Loucy (cell line): ENCODE results near the gene PDE8B.

Source experiments
- H2AFZ ChIP-seq: fragments of 200-600 bp; sonication (generic); 2 replicates; pipeline ENCODE4 v1.6.0; 2016; ENCODE audit warnings: antibody characterized with exemption, mild to moderate bottlenecking, low read length, moderate library complexity
- H3F3A ChIP-seq: fragments of 200-600 bp; 2 replicates; pipeline ENCODE4 v1.6.0; 2016; ENCODE audit warnings: antibody characterized with exemption, low read depth, mild to moderate bottlenecking
- H3K27me3 ChIP-seq: fragments of 200-600 bp; sonication (generic); 2 replicates; pipeline ENCODE4 v1.6.1; 2014; ENCODE audit warnings: low read length, mild to moderate bottlenecking; ENCODE audit not compliant: insufficient read depth, poor library complexity, severe bottlenecking
- H3K36me3 ChIP-seq: fragments of 200-600 bp; sonication (generic); 2 replicates; pipeline ENCODE4 v1.6.1; 2016; ENCODE audit warnings: low read length; ENCODE audit not compliant: insufficient read depth
- H3K4me1 ChIP-seq: fragments of 200-600 bp; sonication (generic); 2 replicates; pipeline ENCODE4 v1.5.1; 2014; ENCODE audit warnings: low read length, mild to moderate bottlenecking; ENCODE audit not compliant: insufficient read depth, poor library complexity, severe bottlenecking
- H3K4me2 ChIP-seq: fragments of 200-600 bp; sonication (generic); 2 replicates; pipeline ENCODE4 v1.6.0; 2014; ENCODE audit warnings: antibody characterized with exemption, low read length, low read depth, mild to moderate bottlenecking; ENCODE audit not compliant: poor library complexity, severe bottlenecking
- H3K4me3 ChIP-seq: fragments of 200-600 bp; sonication (generic); 2 replicates; pipeline ENCODE4 v1.5.1; 2014; ENCODE audit warnings: low read length, mild to moderate bottlenecking, mixed read lengths; ENCODE audit not compliant: poor library complexity, severe bottlenecking
- H3K79me2 ChIP-seq: fragments of 200-600 bp; sonication (generic); 2 replicates; pipeline ENCODE4 v1.6.1; 2014; ENCODE audit warnings: low read length; ENCODE audit not compliant: insufficient read depth
- H3K9ac ChIP-seq: fragments of 200-600 bp; sonication (generic); 2 replicates; pipeline ENCODE4 v1.6.0; 2014; ENCODE audit warnings: mild to moderate bottlenecking, low read depth, low read length, moderate library complexity; ENCODE audit not compliant: poor library complexity, severe bottlenecking
- H3K9me2 ChIP-seq: fragments of 200-600 bp; sonication (generic); replicated peaks from 2 replicates; pipeline ENCODE4 v1.6.1; 2016; ENCODE audit warnings: low read depth, low read length, mixed read lengths
- H3K9me3 ChIP-seq: fragments of 200-600 bp; sonication (generic); 2 replicates; pipeline ENCODE4 v1.6.1; 2014; ENCODE audit warnings: mild to moderate bottlenecking, antibody characterized with exemption, low read length, low read depth; ENCODE audit not compliant: insufficient read depth
- H4K20me1 ChIP-seq: fragments of 200-600 bp; sonication (generic); 2 replicates; pipeline ENCODE4 v1.6.0; 2014; ENCODE audit warnings: antibody characterized with exemption, low read length, mild to moderate bottlenecking; ENCODE audit not compliant: insufficient read depth, poor library complexity, severe bottlenecking
- EZH2phosphoT487 ChIP-seq: fragments of 200-600 bp; IDR thresholded peaks from 2 replicates; pipeline ENCODE4 v1.6.1; 2018; ENCODE audit warnings: antibody characterized with exemption, mild to moderate bottlenecking, moderate library complexity, borderline replicate concordance
- TF ChIP-seq, protein P1 (sequence below): fragments of 200-600 bp; sonication (generic); conservative IDR thresholded peaks from 2 replicates; pipeline ENCODE4 v1.5.1; 2014; ENCODE audit warnings: mild to moderate bottlenecking, antibody characterized with exemption, low read length

PDE8B gene

DNA sequence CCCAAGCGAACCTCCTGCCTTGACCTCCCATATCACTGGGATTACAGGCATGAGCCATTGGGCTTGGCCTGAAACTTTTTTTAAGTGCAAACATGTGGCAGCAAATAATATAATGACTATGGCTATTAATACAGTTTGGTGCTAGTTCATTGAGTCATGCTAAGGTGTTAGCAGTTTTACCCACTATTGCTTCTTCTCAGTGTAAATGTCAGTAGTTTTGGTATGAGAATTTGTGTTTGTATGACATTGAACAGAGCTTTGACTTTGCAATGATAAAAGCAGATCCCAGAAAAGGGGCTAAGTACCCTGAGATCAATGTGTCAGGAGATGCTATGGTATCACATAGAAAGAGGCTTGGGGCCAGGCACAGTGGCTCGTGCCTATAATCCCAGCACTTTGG is 214.4 kb downstream of the PDE8B start:
- Histone ChIP-seq H3K27me3 (peaks cover 6% of the 10 kb centered on the region), H3K4me2 (no peak overlapping the region), H3K9ac (no peak overlapping the region), H3K9me2 (no peaks in the 10 kb centered on the region), H4K20me1 (no peaks in the 10 kb centered on the region), H2AFZ (no peak overlapping the region), H3K4me1 (no peaks in the 10 kb centered on the region), H3K36me3 (no peaks in the 10 kb centered on the region), H3K9me3 (no peaks in the 10 kb centered on the region), H3K4me3 (no peak overlapping the region), H3F3A (no peaks in the 10 kb centered on the region), H3K79me2 (no peaks in the 10 kb centered on the region)
- TF ChIP-seq EZH2phosphoT487 = no peak
- TF ChIP-seq, protein P1, sequence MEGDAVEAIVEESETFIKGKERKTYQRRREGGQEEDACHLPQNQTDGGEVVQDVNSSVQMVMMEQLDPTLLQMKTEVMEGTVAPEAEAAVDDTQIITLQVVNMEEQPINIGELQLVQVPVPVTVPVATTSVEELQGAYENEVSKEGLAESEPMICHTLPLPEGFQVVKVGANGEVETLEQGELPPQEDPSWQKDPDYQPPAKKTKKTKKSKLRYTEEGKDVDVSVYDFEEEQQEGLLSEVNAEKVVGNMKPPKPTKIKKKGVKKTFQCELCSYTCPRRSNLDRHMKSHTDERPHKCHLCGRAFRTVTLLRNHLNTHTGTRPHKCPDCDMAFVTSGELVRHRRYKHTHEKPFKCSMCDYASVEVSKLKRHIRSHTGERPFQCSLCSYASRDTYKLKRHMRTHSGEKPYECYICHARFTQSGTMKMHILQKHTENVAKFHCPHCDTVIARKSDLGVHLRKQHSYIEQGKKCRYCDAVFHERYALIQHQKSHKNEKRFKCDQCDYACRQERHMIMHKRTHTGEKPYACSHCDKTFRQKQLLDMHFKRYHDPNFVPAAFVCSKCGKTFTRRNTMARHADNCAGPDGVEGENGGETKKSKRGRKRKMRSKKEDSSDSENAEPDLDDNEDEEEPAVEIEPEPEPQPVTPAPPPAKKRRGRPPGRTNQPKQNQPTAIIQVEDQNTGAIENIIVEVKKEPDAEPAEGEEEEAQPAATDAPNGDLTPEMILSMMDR = no peak

DNA sequence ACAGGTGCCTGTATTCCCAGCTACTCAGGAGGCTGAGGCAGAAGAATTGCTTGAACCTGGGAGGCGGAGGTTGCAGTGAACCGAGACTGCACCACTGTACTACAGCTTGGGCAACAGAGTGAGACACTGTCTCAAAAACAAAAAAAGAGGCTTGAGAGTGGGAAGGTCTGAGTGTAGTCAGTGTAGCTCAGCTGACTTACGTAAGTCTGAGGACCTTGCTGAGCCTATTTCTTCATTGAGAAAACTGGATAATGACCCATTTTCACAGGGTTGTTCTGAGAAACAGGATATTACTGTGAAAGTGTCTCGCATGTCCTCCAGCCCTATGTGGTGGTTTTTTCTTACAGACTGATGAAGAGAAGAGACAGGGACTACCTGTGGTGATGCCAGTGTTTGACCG is 214.9 kb downstream of the PDE8B start:
- Histone ChIP-seq H3K4me2 (no peak overlapping the region), H3K9ac (no peak overlapping the region), H4K20me1 (no peaks in the 10 kb centered on the region), H3K9me2 (no peaks in the 10 kb centered on the region), H3F3A (no peaks in the 10 kb centered on the region), H3K4me1 (no peaks in the 10 kb centered on the region), H3K36me3 (no peaks in the 10 kb centered on the region), H3K27me3 (peaks cover 10% of the 10 kb centered on the region), H3K4me3 (no peak overlapping the region), H3K79me2 (no peaks in the 10 kb centered on the region), H2AFZ (no peak overlapping the region), H3K9me3 (no peaks in the 10 kb centered on the region)
- no peak for TF ChIP-seq EZH2phosphoT487
- TF ChIP-seq, protein P1 = no peak

DNA sequence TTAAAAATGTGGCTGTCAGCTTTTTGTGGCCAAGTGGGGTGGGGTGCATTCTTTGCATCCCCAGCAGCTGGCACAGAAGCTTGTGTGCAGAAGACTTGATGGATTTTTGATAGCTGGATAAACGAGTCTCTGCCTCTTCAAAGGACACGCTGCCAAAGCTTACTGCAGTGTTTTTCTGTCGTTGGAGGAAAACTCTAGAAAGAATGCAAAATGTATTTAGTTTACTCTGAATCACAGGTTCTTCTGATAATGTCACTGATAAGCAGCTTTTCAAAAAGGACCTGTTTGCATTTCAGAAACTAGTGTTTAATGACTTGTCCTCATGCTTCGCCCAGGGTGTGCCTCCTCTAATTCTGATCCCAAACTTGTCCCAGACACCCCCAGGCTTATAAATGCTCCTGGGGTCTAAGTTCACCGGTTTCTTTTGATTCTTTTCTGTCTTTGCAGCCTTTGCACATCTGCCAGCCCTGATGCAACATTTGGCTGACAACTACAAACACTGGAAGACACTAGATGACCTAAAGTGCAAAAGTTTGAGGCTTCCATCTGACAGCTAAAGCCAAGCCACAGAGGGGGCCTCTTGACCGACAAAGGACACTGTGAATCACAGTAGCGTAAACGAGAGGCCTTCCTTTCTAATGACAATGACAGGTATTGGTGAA is 215.6 kb downstream of the PDE8B start:
- Histone ChIP-seq H3K36me3 (no peaks in the 10 kb centered on the region), H3K9me3 (no peaks in the 10 kb centered on the region), H3K9me2 (no peaks in the 10 kb centered on the region), H3K4me2 (no peak overlapping the region), H3F3A (no peaks in the 10 kb centered on the region), H3K79me2 (no peaks in the 10 kb centered on the region), H3K27me3 (peaks cover 10% of the 10 kb centered on the region), H3K4me3 (no peak overlapping the region), H4K20me1 (no peaks in the 10 kb centered on the region), H3K9ac (no peak overlapping the region), H2AFZ (no peak overlapping the region), H3K4me1 (no peaks in the 10 kb centered on the region)
- TF ChIP-seq EZH2phosphoT487 = no peak
- TF ChIP-seq, protein P1 = no peak
